IPS-15b (cell line): ENCODE data around the gene GOLGA1.
A peak's percentile ranks its signal among the peaks of the same experiment; 100 is the strongest.
"Not testable (repeated sequence)": the region's sequence is repeated elsewhere in the genome, so short reads cannot be mapped to it uniquely, and the experiment has no call there.

ENCODE experiments used
- H3K27me3 ChIP-seq: one replicate; pipeline ENCODE4 v1.6.1; 2013; ENCODE audit warnings: low read length; ENCODE audit not compliant: control insufficient read depth, insufficient read depth
- H3K36me3 ChIP-seq: one replicate; pipeline ENCODE4 v1.6.1; 2013; ENCODE audit warnings: low read length; ENCODE audit not compliant: control insufficient read depth, insufficient read depth
- H3K4me1 ChIP-seq: one replicate; pipeline ENCODE4 v1.6.1; 2013; ENCODE audit warnings: mild to moderate bottlenecking, low read length; ENCODE audit not compliant: control insufficient read depth, insufficient read depth
- H3K4me3 ChIP-seq: one replicate; pipeline ENCODE4 v1.5.1; 2013; ENCODE audit warnings: low read depth, low read length
- H3K9ac ChIP-seq: one replicate; pipeline ENCODE4 v1.6.1; 2013; ENCODE audit warnings: low read depth, mild to moderate bottlenecking, low read length
- H3K9me3 ChIP-seq: one replicate; pipeline ENCODE4 v1.6.1; 2013; ENCODE audit warnings: mild to moderate bottlenecking, low read length; ENCODE audit not compliant: control insufficient read depth, insufficient read depth

Gene GOLGA1

GRCh38 chr9:124960409-124960752 is 19.5 kb upstream of the GOLGA1 start:
- Histone ChIP-seq H3K9ac (no peak overlapping the region), H3K36me3 (no peaks in the 10 kb centered on the region), H3K4me3 (no peak overlapping the region), H3K27me3 (no peaks in the 10 kb centered on the region), H3K9me3 (no peaks in the 10 kb centered on the region), H3K4me1 (no peaks in the 10 kb centered on the region)

- not testable (repeated sequence) for H3K4me1 ChIP-seq, H3K36me3 ChIP-seq, H3K27me3 ChIP-seq, H3K9me3 ChIP-seq, H3K4me3 ChIP-seq, H3K9ac ChIP-seq
Observed at GRCh38 chr9:124959671-124960408, 19.0 kb upstream of the GOLGA1 start.

GRCh38 chr9:124954255-124954654 is 13.4 kb upstream of the GOLGA1 start:
- Histone ChIP-seq H3K27me3 (no peaks in the 10 kb centered on the region), H3K36me3 (no peaks in the 10 kb centered on the region), H3K9me3 (no peaks in the 10 kb centered on the region), H3K4me3 (no peak overlapping the region), H3K4me1 (no peaks in the 10 kb centered on the region), H3K9ac (no peak overlapping the region)

GRCh38 chr9:124950050-124950718 is 9.3 kb upstream of the GOLGA1 start:
- Histone ChIP-seq H3K36me3 (no peaks in the 10 kb centered on the region), H3K27me3 (no peaks in the 10 kb centered on the region), H3K9ac (no peak overlapping the region), H3K4me1 (no peaks in the 10 kb centered on the region), H3K9me3 (no peaks in the 10 kb centered on the region), H3K4me3 (no peak overlapping the region)

GRCh38 chr9:124949387-124949786 is 8.5 kb upstream of the GOLGA1 start:
- Histone ChIP-seq H3K36me3 (no peaks in the 10 kb centered on the region), H3K4me3 (no peak overlapping the region), H3K4me1 (no peaks in the 10 kb centered on the region), H3K9ac (no peak overlapping the region), H3K9me3 (no peaks in the 10 kb centered on the region), H3K27me3 (no peaks in the 10 kb centered on the region)

GRCh38 chr9:124947727-124948391 is 7.0 kb upstream of the GOLGA1 start:
- no peaks in the 10 kb centered on the region for H3K36me3 ChIP-seq
- H3K9ac ChIP-seq, result no peak overlapping the region
- H3K9me3 ChIP-seq, result no peaks in the 10 kb centered on the region
- H3K27me3 ChIP-seq, result no peaks in the 10 kb centered on the region
- no peak overlapping the region for H3K4me3 ChIP-seq
- H3K4me1 ChIP-seq, result no peaks in the 10 kb centered on the region

GRCh38 chr9:124946167-124946566 is 5.3 kb upstream of the GOLGA1 start:
- Histone ChIP-seq H3K4me3 (no peak overlapping the region), H3K4me1 (peaks cover 2% of the 10 kb centered on the region), H3K9ac (no peak overlapping the region), H3K27me3 (no peaks in the 10 kb centered on the region), H3K9me3 (no peaks in the 10 kb centered on the region), H3K36me3 (no peaks in the 10 kb centered on the region)

- no peaks in the 10 kb centered on the region for H3K9me3 ChIP-seq
- H3K4me3 ChIP-seq, result peak overlapping the region; percentile 97
- peaks cover 5% of the 10 kb centered on the region for H3K4me1 ChIP-seq
- peak overlapping the region; percentile 99 for H3K9ac ChIP-seq
- H3K27me3 ChIP-seq, result no peaks in the 10 kb centered on the region
- no peaks in the 10 kb centered on the region for H3K36me3 ChIP-seq
Observed at GRCh38 chr9:124941679-124942561, 1.0 kb upstream of the GOLGA1 start.

- Histone ChIP-seq H3K36me3 (no peaks in the 10 kb centered on the region), H3K4me1 (peaks cover 5% of the 10 kb centered on the region), H3K27me3 (no peaks in the 10 kb centered on the region)
Observed at GRCh38 chr9:124940521-124940893, 376 bp downstream of the GOLGA1 start.

GRCh38 chr9:124939944-124940343 is 939 bp downstream of the GOLGA1 start:
- peak overlapping the region; percentile 26 for H3K9ac ChIP-seq
- H3K4me1 ChIP-seq, result peaks cover 5% of the 10 kb centered on the region
- no peaks in the 10 kb centered on the region for H3K27me3 ChIP-seq
- H3K36me3 ChIP-seq, result no peaks in the 10 kb centered on the region
- H3K9me3 ChIP-seq, result no peaks in the 10 kb centered on the region
- peak overlapping the region; percentile 97 for H3K4me3 ChIP-seq

More at GRCh38 chr9:124940521-124940893, 376 bp downstream of the GOLGA1 start:
- no peaks in the 10 kb centered on the region for H3K9me3 ChIP-seq
- peak overlapping the region; percentile 97 for H3K4me3 ChIP-seq
- H3K9ac ChIP-seq, result peak overlapping the region; percentile 79

GRCh38 chr9:124934290-124934689 is 6.6 kb downstream of the GOLGA1 start:
- H3K27me3 ChIP-seq, result no peaks in the 10 kb centered on the region
- H3K9ac ChIP-seq, result no peak overlapping the region
- no peaks in the 10 kb centered on the region for H3K9me3 ChIP-seq
- no peak overlapping the region for H3K4me3 ChIP-seq
- no peaks in the 10 kb centered on the region for H3K4me1 ChIP-seq
- H3K36me3 ChIP-seq, result no peaks in the 10 kb centered on the region
